Measurements from ENCODE around the gene LRP4.

Gene LRP4

DNA sequence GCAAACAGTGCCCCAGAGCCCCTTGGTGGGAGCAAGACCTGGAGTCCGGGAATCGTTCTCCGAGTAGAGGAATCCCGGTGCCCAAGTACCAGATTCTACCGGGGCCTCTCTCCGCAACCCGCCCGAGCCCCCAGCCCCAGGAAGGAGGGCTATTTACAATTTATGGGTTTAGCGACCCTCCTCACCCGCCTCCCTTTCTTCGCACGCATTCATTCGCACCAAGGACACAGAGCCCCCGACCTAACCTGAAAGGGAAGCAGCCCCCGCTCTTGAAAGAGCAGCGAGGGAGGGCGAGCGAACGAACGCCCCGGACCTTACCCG lies 628 bp downstream of the LRP4 start:
- Histone ChIP-seq H3K27ac (replicated peaks) (no peak overlapping the region), H3K27me3 (ENCODE audit: insufficient read depth, poor library complexity, severe bottlenecking) (peaks cover 57% of the 10 kb centered on the region), H3K4me3 (replicated peaks; ENCODE audit: insufficient read depth, low read length) (peak overlapping the region; percentile 37)
- TF ChIP-seq CTCF (IDR thresholded peaks at IDR 0.05; ENCODE audit: insufficient read depth, low read length) (no peak), POLR2AphosphoS5 (IDR thresholded peaks at IDR 0.05; ENCODE audit: low read depth) (no peak), SPI1 (IDR thresholded peaks at IDR 0.05; ENCODE audit: borderline replicate concordance, low read depth) (no peak), GABPA (IDR thresholded peaks at IDR 0.05; ENCODE audit: low read depth) (no peak), REST (IDR thresholded peaks at IDR 0.05; ENCODE audit: insufficient replicate concordance, low read depth) (no peak)
- no peak for DNase-seq (ENCODE audit: low read depth in 1 of 2, low spot score in 1 of 2)

DNA sequence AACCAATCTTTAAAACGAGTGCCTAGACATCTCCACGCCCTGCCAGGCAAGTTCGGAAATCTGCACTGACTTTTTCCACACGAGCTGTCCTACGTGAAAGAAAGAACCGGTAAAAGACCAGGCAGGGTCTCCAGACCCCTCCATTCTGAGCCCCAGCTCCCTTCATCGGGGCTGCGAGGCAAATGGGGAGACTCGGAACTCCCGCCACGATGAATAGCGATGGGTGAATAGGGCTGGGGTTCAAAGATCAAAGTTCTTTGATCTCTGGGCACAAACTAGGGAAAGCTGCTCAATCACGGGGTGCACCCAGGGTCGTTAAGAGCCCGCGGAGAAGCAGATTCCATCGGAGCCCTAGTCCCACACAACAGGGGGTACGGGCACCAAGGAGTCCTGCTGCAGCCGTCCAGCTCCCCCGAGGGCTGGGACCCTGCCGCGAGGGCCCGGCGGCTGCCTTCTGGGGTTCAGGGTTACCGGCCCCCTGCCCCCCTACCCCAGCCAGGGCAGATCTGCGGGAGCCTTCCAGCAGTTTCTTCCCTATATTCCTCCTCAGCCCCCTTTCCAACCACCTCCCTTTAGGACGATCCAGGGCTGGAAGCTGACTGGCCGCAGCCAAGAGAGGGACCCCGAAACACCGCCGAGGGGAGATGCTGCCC lies 1.1 kb downstream of the LRP4 start:
- Histone ChIP-seq H3K27me3 (ENCODE audit: insufficient read depth, poor library complexity, severe bottlenecking) (peaks cover 57% of the 10 kb centered on the region), H3K27ac (replicated peaks) (no peak overlapping the region), H3K4me3 (replicated peaks; ENCODE audit: insufficient read depth, low read length) (no peak overlapping the region; the same call in 1 of the 2 replicates)
- TF ChIP-seq GABPA (IDR thresholded peaks at IDR 0.05; ENCODE audit: low read depth) (no peak), POLR2AphosphoS5 (IDR thresholded peaks at IDR 0.05; ENCODE audit: low read depth) (no peak), SPI1 (IDR thresholded peaks at IDR 0.05; ENCODE audit: borderline replicate concordance, low read depth) (no peak), REST (IDR thresholded peaks at IDR 0.05; ENCODE audit: insufficient replicate concordance, low read depth) (no peak)
- DNase-seq (ENCODE audit: low read depth in 1 of 2, low spot score in 1 of 2): no peak

- peak in 1 of 2 experiments; percentile 29 for DNase-seq (ENCODE audit: low read depth in 1 of 2, low spot score in 1 of 2)
- H3K27ac ChIP-seq (replicated peaks): no peak overlapping the region
Observed at GRCh38 chr11:46916286-46917108, 1.9 kb downstream of the LRP4 start.

More at GRCh38 chr11:46916286-46917108, 1.9 kb downstream of the LRP4 start:
- peaks cover 57% of the 10 kb centered on the region for H3K27me3 ChIP-seq (ENCODE audit: insufficient read depth, poor library complexity, severe bottlenecking)
- TF ChIP-seq POLR2AphosphoS5 (IDR thresholded peaks at IDR 0.05; ENCODE audit: low read depth): no peak
- TF ChIP-seq CTCF (IDR thresholded peaks at IDR 0.05; ENCODE audit: insufficient read depth, low read length): no peak
- TF ChIP-seq GABPA (IDR thresholded peaks at IDR 0.05; ENCODE audit: low read depth): no peak
- no peak for TF ChIP-seq REST (IDR thresholded peaks at IDR 0.05; ENCODE audit: insufficient replicate concordance, low read depth)
- no peak for TF ChIP-seq SPI1 (IDR thresholded peaks at IDR 0.05; ENCODE audit: borderline replicate concordance, low read depth)
- no peak overlapping the region for H3K4me3 ChIP-seq (replicated peaks; ENCODE audit: insufficient read depth, low read length)
